Natural killer cell (primary cell): Measurements from ENCODE around the gene MIDN. TPM values are rescaled to one million over a fixed set of nuclear protein-coding genes. Genes with fewer than 3 reads are reported as not detected.

Experiments used
- ATAC-seq, 3 donors: fragments of 150-1000 bp in 2 of 3; fragments of 200-7000 bp in 1 of 3; cut with Tn5 transposase; 1 replicate in 1 of 3; 2 replicates in 2 of 3; pipeline ENCODE4 v1.10.0; 2021; ENCODE audit warnings: mild to moderate bottlenecking in 2 of 3, moderate library complexity in 2 of 3
- DNase-seq, 2 donors: peaks; one replicate each; pipeline versions ENCODE4 v3.0.0 to v3.0.0-alpha.2; 2013 to 2021; ENCODE audit warnings: mixed read lengths in 1 of 2
- H3K27ac ChIP-seq: one replicate; pipeline ENCODE4 v1.5.1; 2013; ENCODE audit warnings: mild to moderate bottlenecking, low read length
- H3K27me3 ChIP-seq: one replicate; pipeline ENCODE4 v1.6.1; 2013; ENCODE audit warnings: low read length; ENCODE audit not compliant: control insufficient read depth, insufficient read depth
- H3K36me3 ChIP-seq: one replicate; pipeline ENCODE4 v1.6.1; 2013; ENCODE audit warnings: low read length; ENCODE audit not compliant: control insufficient read depth, insufficient read depth
- H3K4me1 ChIP-seq: one replicate; pipeline ENCODE4 v1.6.1; 2013; ENCODE audit warnings: low read length; ENCODE audit not compliant: control insufficient read depth, insufficient read depth
- H3K4me3 ChIP-seq: one replicate; pipeline ENCODE4 v1.5.1; 2013; ENCODE audit warnings: low read length
- H3K9me3 ChIP-seq: one replicate; pipeline ENCODE4 v1.6.1; 2013; ENCODE audit warnings: low read length; ENCODE audit not compliant: control insufficient read depth, insufficient read depth
- H3K27ac Mint-ChIP-seq, 2 donors: one replicate each; pipeline ENCODE4 v1.8.0; 2022; ENCODE audit warnings: mild to moderate bottlenecking in 2 of 2, mixed read lengths in 2 of 2, moderate library complexity in 1 of 2
- H3K27me3 Mint-ChIP-seq, 2 donors: one replicate each; pipeline ENCODE4 v1.8.0; 2022; ENCODE audit warnings: low read depth in 2 of 2, mixed read lengths in 2 of 2
- H3K36me3 Mint-ChIP-seq: one replicate; pipeline ENCODE4 v1.8.0; 2022; ENCODE audit warnings: mixed read lengths
- H3K4me1 Mint-ChIP-seq, 2 donors: one replicate each; pipeline ENCODE4 v1.8.0; 2022; ENCODE audit warnings: mixed read lengths in 2 of 2
- H3K4me3 Mint-ChIP-seq: one replicate; pipeline ENCODE4 v1.8.0; 2022; ENCODE audit warnings: mild to moderate bottlenecking, moderate library complexity, mixed read lengths
- H3K9me3 Mint-ChIP-seq, 2 donors: one replicate each; pipeline ENCODE4 v1.8.0; 2022; ENCODE audit warnings: mixed read lengths in 2 of 2
- CTCF ChIP-seq: fragments of 200-600 bp; IDR thresholded peaks from one replicate; pipeline ENCODE4 v1.8.0; 2022; ENCODE audit warnings: antibody characterized with exemption
- WGBS: methylation state at CpG from one replicate; pipeline ENCODE4 v1.1.7; 2013; ENCODE audit warnings: missing lambda C conversion rate; ENCODE audit not compliant: insufficient coverage; 5-methylcytosine and 5-hydroxymethylcytosine counted together
- intact Hi-C: fragments of 100-400 bp; cut with micrococcal nuclease; formaldehyde crosslinking; loops from one replicate; pipeline ENCODE4 v1.14.2; 2022
- total RNA-seq, 4 donors: library from RNA; stranded (reverse); fragments of 120-200 nt in 1 of 4; gene quantifications; one replicate each; pipeline versions ENCODE4 v1.2.3 to v1.2.4, GENCODE V29; 2013 to 2022

MIDN gene
- total RNA-seq, 3 donors from 2014 or later (not counting 1 experiment from before 2014, with no cell fraction given): 296 to 367 (median 314) TPM

- peak overlapping the region; percentile 93 to 97 for H3K27ac Mint-ChIP-seq
- intact Hi-C loops: loop anchor here (1.0 kb wide), 1 partner anchor 9 kb away; no protein-coding TSS in a partner anchor
Measured at GRCh38 chr19:1250437-1251260, 2.3 kb downstream of the MIDN start.

GRCh38 chr19:1251330-1252220 is 3.2 kb downstream of the MIDN start:
- Histone ChIP-seq H3K4me3 (peak overlapping the region; percentile 82), H3K36me3 (peaks cover 34% of the 10 kb centered on the region), H3K27ac (peak overlapping the region; percentile 99), H3K9me3 (no peaks in the 10 kb centered on the region), H3K27me3 (no peaks in the 10 kb centered on the region), H3K4me1 (peaks cover 58% of the 10 kb centered on the region)
- under 1% methylated on average over 38 of the region's 41 CpGs for WGBS
- ATAC-seq (peak; percentile 0 to 1 (median 0)), DNase-seq (peak; percentile 69 to 83)
- H3K4me3 Mint-ChIP-seq: peak overlapping the region; percentile 95
- peak overlapping the region; percentile 93 to 97 for H3K27ac Mint-ChIP-seq
- no peaks in the 10 kb centered on the region for H3K36me3 Mint-ChIP-seq
- no peak for TF ChIP-seq CTCF
- peaks cover 0 to 28% of the 10 kb centered on the region in 2 donors for H3K4me1 Mint-ChIP-seq
- intact Hi-C loops: loop anchor here (1.0 kb wide), 1 partner anchor 8 kb away; no protein-coding TSS in a partner anchor
- H3K27me3 Mint-ChIP-seq: no peaks in the 10 kb centered on the region
- H3K9me3 Mint-ChIP-seq: no peaks in the 10 kb centered on the region

More at GRCh38 chr19:1250437-1251260, 2.3 kb downstream of the MIDN start:
- Mint-ChIP-seq H3K27me3 (no peaks in the 10 kb centered on the region), H3K9me3 (no peaks in the 10 kb centered on the region), H3K4me3 (peak overlapping the region; percentile 95), H3K4me1 (peaks cover 0 to 28% of the 10 kb centered on the region in 2 donors), H3K36me3 (no peaks in the 10 kb centered on the region)
- Histone ChIP-seq H3K4me3 (peak overlapping the region; percentile 88), H3K27me3 (no peaks in the 10 kb centered on the region), H3K27ac (peak overlapping the region; percentile 99), H3K4me1 (peaks cover 49% of the 10 kb centered on the region), H3K9me3 (no peaks in the 10 kb centered on the region), H3K36me3 (peaks cover 26% of the 10 kb centered on the region)
- DNase-seq (peak; percentile 72 to 87), ATAC-seq (peak in 2 of 3 donors; percentile 3 to 4)
- WGBS: under 1% methylated on average over 85 of the region's 90 CpGs
- TF ChIP-seq CTCF: no peak

GRCh38 chr19:1252221-1252820 is 3.9 kb downstream of the MIDN start:
- H3K27ac Mint-ChIP-seq: peak overlapping the region; percentile 93 to 97
- H3K9me3 Mint-ChIP-seq: no peaks in the 10 kb centered on the region
- H3K27me3 Mint-ChIP-seq: no peaks in the 10 kb centered on the region
- DNase-seq: peak in 1 of 2 donors; percentile 86
- H3K4me1 ChIP-seq: peaks cover 65% of the 10 kb centered on the region
- peak overlapping the region; percentile 82 for H3K4me3 ChIP-seq
- peaks cover 0 to 30% of the 10 kb centered on the region in 2 donors for H3K4me1 Mint-ChIP-seq
- H3K36me3 Mint-ChIP-seq: no peaks in the 10 kb centered on the region
- WGBS: under 1% methylated on average over 19 of the region's 30 CpGs
- peak overlapping the region; percentile 95 for H3K4me3 Mint-ChIP-seq
- intact Hi-C loops: no loop called here
- H3K36me3 ChIP-seq: peaks cover 41% of the 10 kb centered on the region
- H3K9me3 ChIP-seq: no peaks in the 10 kb centered on the region
- H3K27ac ChIP-seq: peak overlapping the region; percentile 99
- peak; percentile 9 to 41 (median 18) for ATAC-seq
- no peak for TF ChIP-seq CTCF
- no peaks in the 10 kb centered on the region for H3K27me3 ChIP-seq
